Activated CD8-positive, alpha-beta memory T cell treated with anti-CD3 and anti-CD28 coated beads, Interleukin-2, amount 50 U/mL, for 48 hours (primary cell): Measurements from ENCODE around the gene CACNA1I.
"Not testable (repeated sequence)": the region's sequence is repeated elsewhere in the genome, so short reads cannot be mapped to it uniquely, and the experiment has no call there.

Experiments
- DNase-seq: peaks from one replicate; pipeline ENCODE4 v3.0.0-alpha.2; 2020

CACNA1I gene

GRCh38 chr22:39724857-39725256 is 154.3 kb downstream of the CACNA1I start:
- peak; percentile 30 for DNase-seq

GRCh38 chr22:39725351-39726035 is 154.9 kb downstream of the CACNA1I start:
- DNase-seq = peak; percentile 35

- DNase-seq = peak; percentile 26
Measured at GRCh38 chr22:39727541-39727940, 157.0 kb downstream of the CACNA1I start.

- DNase-seq = peak; percentile 40
Measured at GRCh38 chr22:39728236-39728860, 157.8 kb downstream of the CACNA1I start.

GRCh38 chr22:39729141-39729934 is 158.8 kb downstream of the CACNA1I start:
- peak; percentile 32 for DNase-seq

- DNase-seq = peak; percentile 29
Measured at GRCh38 chr22:39731481-39731880, 160.9 kb downstream of the CACNA1I start.

- peak; percentile 41 for DNase-seq
Measured at GRCh38 chr22:39731881-39732555, 161.5 kb downstream of the CACNA1I start.

GRCh38 chr22:39732625-39733024 is 162.1 kb downstream of the CACNA1I start:
- DNase-seq = no peak

GRCh38 chr22:39733191-39733590 is 162.6 kb downstream of the CACNA1I start:
- no peak for DNase-seq

- DNase-seq = not testable (repeated sequence)
Measured at GRCh38 chr22:39734046-39734445, 163.5 kb downstream of the CACNA1I start.

GRCh38 chr22:39734866-39735265 is 164.3 kb downstream of the CACNA1I start:
- no peak for DNase-seq

GRCh38 chr22:39735776-39736175 is 165.2 kb downstream of the CACNA1I start:
- DNase-seq = no peak

GRCh38 chr22:39738746-39739145 is 168.2 kb downstream of the CACNA1I start:
- DNase-seq = no peak
